ENCODE measurements around the gene CD52. TPM values are rescaled to one million over a fixed set of nuclear protein-coding genes. Genes with fewer than 3 reads are reported as not detected.

Gene CD52
- total and polyA plus RNA-seq, 2 of the 13 experiments (the other 11 are each of a cell fraction or from before 2014, with no cell fraction given) = 0.32 TPM; not detected in 1

GRCh38 chr1:26350701-26351589 is 33.2 kb downstream of the CD52 start:
- DNase-seq (ENCODE audit: low spot score) (peak; percentile 100), ATAC-seq (peak; percentile 93), FAIRE-seq (peak; percentile 99)
- in situ Hi-C loops (cut with HindIII; ENCODE audit: extremely low pct_ligation_motif_present, low pct_unique_long_range_greater_than_20kb) (no loop called here), intact Hi-C loops (cut with micrococcal nuclease; ENCODE audit: unreplicated experiment) (loop anchor here (1.0 to 2.0 kb wide), 2 partner anchors 8 to 44 kb away; partner anchors contain the start of gene UBXN11)
- POLR2A ChIA-PET = interaction anchor here (0.6 to 4.0 kb wide), 20 partner anchors 7 to 264 kb away, joined by 3 to 65 read pairs (median 4); partner anchors contain the start of genes CEP85, DHDDS and SH3BGRL3
- Histone ChIP-seq H3K27ac (ENCODE audit: extremely low read length, insufficient read depth, low read length) (peak overlapping the region; percentile 100), H3K9me3 (ENCODE audit: low read length) (no peaks in the 10 kb centered on the region), H3K79me2 (ENCODE audit: insufficient read depth, low read length) (peaks cover 5% of the 10 kb centered on the region), H3K4me2 (ENCODE audit: low read depth, low read length) (peak overlapping the region; percentile 90), H3K27me3 (ENCODE audit: control insufficient read depth in 1 of 2, insufficient read depth in 2 of 2, low read length in 2 of 2) (no peaks in the 10 kb centered on the region), H3K4me3 (replicated peaks in 1 of 3; ENCODE audit: insufficient read depth in 1 of 3, low read depth in 2 of 3, low read length in 3 of 3) (peak overlapping the region; percentile 34 to 64 (median 42); a peak in 5 of 6 replicates), H2AFZ (ENCODE audit: low read length) (no peak overlapping the region), H4K20me1 (ENCODE audit: insufficient read depth, low read length) (no peaks in the 10 kb centered on the region), H3K36me3 (replicated peaks in 1 of 2; ENCODE audit: control insufficient read depth in 1 of 2, insufficient read depth in 2 of 2, low read length in 2 of 2) (no peaks in the 10 kb centered on the region), H3K4me1 (ENCODE audit: insufficient read depth, low read length) (peaks cover 80% of the 10 kb centered on the region), H3K9ac (ENCODE audit: insufficient read depth, low read depth, low read length) (peak overlapping the region; percentile 97)
- under 1% methylated on average over 9 of the region's 9 CpGs for WGBS (ENCODE audit: low lambda C conversion rate)
- CTCF ChIA-PET (ENCODE audit: low intra/inter-chr PET ratio, low total read pairs) = no interaction called here
- TSS peak; percentile 96 for BruUV-seq (replicated peaks)
- no peak for TF ChIP-seq ZNF547 (CRISPR knock-in tag; IDR thresholded peaks at IDR 0.05)
- TF ChIP-seq MAFK (conservative IDR thresholded peaks at IDR 0.05 in 1 of 2, IDR thresholded peaks at IDR 0.05 in 1 of 2; ENCODE audit: low read length in 2 of 2) = peak; percentile 46 to 75
- TF ChIP-seq ZNF234 (CRISPR knock-in tag; conservative IDR thresholded peaks at IDR 0.05) = no peak
- TF ChIP-seq ZNF562 (CRISPR knock-in tag; IDR thresholded peaks at IDR 0.05; ENCODE audit: borderline replicate concordance) = no peak
- TF ChIP-seq FOXO1 (CRISPR knock-in tag; IDR thresholded peaks at IDR 0.05) = no peak; the same call in 1 of the 2 replicates
- TF ChIP-seq SNAI1 (CRISPR knock-in tag; IDR thresholded peaks at IDR 0.05; ENCODE audit: borderline replicate concordance) = no peak
- peak; percentile 70; the same call in 1 of the 2 replicates for TF ChIP-seq HMG20A (CRISPR knock-in tag; IDR thresholded peaks at IDR 0.05; ENCODE audit: borderline replicate concordance)
- no peak for TF ChIP-seq CSRNP2 (CRISPR knock-in tag; conservative IDR thresholded peaks at IDR 0.05; ENCODE audit: low read depth)
- no peak for TF ChIP-seq ADNP (CRISPR knock-in tag; IDR thresholded peaks at IDR 0.05)
- no peak for TF ChIP-seq PRMT3 (CRISPR knock-in tag; IDR thresholded peaks at IDR 0.05; ENCODE audit: borderline replicate concordance, low read depth)
- 0 out of 2 replicates have a peak, but pooled peaks have one; percentile 6 for TF ChIP-seq ZNF510 (CRISPR knock-in tag; IDR thresholded peaks at IDR 0.05; ENCODE audit: low read depth)
- TF ChIP-seq ZNF274 (CRISPR knock-in tag; IDR thresholded peaks at IDR 0.05) = 0 out of 2 replicates have a peak, but pooled peaks have one; percentile 25
- no peak for TF ChIP-seq PHB2 (IDR thresholded peaks at IDR 0.05; ENCODE audit: partially characterized antibody)
- peak; percentile 93 for TF ChIP-seq TBX2 (CRISPR knock-in tag; IDR thresholded peaks at IDR 0.05; ENCODE audit: borderline replicate concordance)
- TF ChIP-seq ZNF331 (CRISPR knock-in tag; IDR thresholded peaks at IDR 0.05) = peak; percentile 78; the same call in 1 of the 2 replicates
- TF ChIP-seq NR2C2 (CRISPR knock-in tag; IDR thresholded peaks at IDR 0.05; ENCODE audit: borderline replicate concordance) = peak; percentile 86
- TF ChIP-seq ZNF430 (CRISPR knock-in tag; IDR thresholded peaks at IDR 0.05) = peak; percentile 52; the same call in 1 of the 2 replicates
- TF ChIP-seq KDM2A (CRISPR knock-in tag; IDR thresholded peaks at IDR 0.05; ENCODE audit: borderline replicate concordance, low read depth) = peak; percentile 51; the same call in 1 of the 2 replicates
- no peak for TF ChIP-seq ZNF3 (CRISPR knock-in tag; IDR thresholded peaks at IDR 0.05)
- TF ChIP-seq ZBTB42 (CRISPR knock-in tag; IDR thresholded peaks at IDR 0.05) = no peak
- TF ChIP-seq PHF5A (CRISPR knock-in tag; IDR thresholded peaks at IDR 0.05; ENCODE audit: low read depth, unreplicated experiment) = peak; percentile 51
- TF ChIP-seq ZNF878 (CRISPR knock-in tag; IDR thresholded peaks at IDR 0.05) = no peak
- TF ChIP-seq RXRA (CRISPR knock-in tag; IDR thresholded peaks at IDR 0.05) = peak; percentile 92

Data from HepG2 (cell line).